HepG2 (cell line): Measurements from ENCODE around the gene TGM1. TPM values are rescaled to one million over a fixed set of nuclear protein-coding genes. Genes with fewer than 3 reads are reported as not detected.
A peak's percentile ranks its signal among the peaks of the same experiment; 100 is the strongest.

Source experiments
- FOXM1 ChIP-seq: sonication (generic); formaldehyde crosslinking; IDR thresholded peaks from 2 replicates; pipeline ENCODE4 v1.5.0; 2020; ENCODE audit warnings: missing genetic modification reagents
- GMEB2 ChIP-seq: IDR thresholded peaks from 2 replicates; pipeline ENCODE4 v1.6.1; 2016; ENCODE audit warnings: missing biosample characterization, missing genetic modification reagents, low read depth
- GTF3A ChIP-seq: sonication (generic); formaldehyde crosslinking; conservative IDR thresholded peaks from 2 replicates; pipeline ENCODE4 v1.4.0; 2020; ENCODE audit warnings: mild to moderate bottlenecking, missing genetic modification reagents
- IRF1 ChIP-seq: sonication (generic); formaldehyde crosslinking; IDR thresholded peaks from 2 replicates; pipeline ENCODE4 v1.4.0; 2020; ENCODE audit warnings: low read depth, mild to moderate bottlenecking, missing genetic modification reagents
- MXI1 ChIP-seq: IDR thresholded peaks from 3 replicates; pipeline ENCODE4 v1.6.1; 2012; ENCODE audit warnings: low read depth, low read length, inconsistent platforms, borderline replicate concordance
- PAF1 ChIP-seq: IDR thresholded peaks from 2 replicates; pipeline ENCODE4 v1.6.1; 2016; ENCODE audit warnings: missing genetic modification reagents, missing compliant biosample characterization
- POLR2AphosphoS5 ChIP-seq: IDR thresholded peaks from 2 replicates; pipeline ENCODE4 v1.6.1; 2012; ENCODE audit warnings: low read depth, low read length
- RARG ChIP-seq: sonication (generic); formaldehyde crosslinking; IDR thresholded peaks from 2 replicates; pipeline ENCODE4 v1.4.0; 2020; ENCODE audit warnings: low read depth, mild to moderate bottlenecking, missing genetic modification reagents
- SAP130 ChIP-seq: IDR thresholded peaks from 2 replicates; pipeline ENCODE4 v1.6.1; 2016; ENCODE audit warnings: low read depth
- SMYD3 ChIP-seq: sonication (generic); formaldehyde crosslinking; IDR thresholded peaks from 2 replicates; pipeline ENCODE4 v1.8.1; 2023; ENCODE audit warnings: mild to moderate bottlenecking, missing genetic modification reagents
- SNRNP70 ChIP-seq: fragments of 200-400 bp; formaldehyde crosslinking; IDR thresholded peaks from 2 replicates; pipeline ENCODE4 v1.6.1; 2017; ENCODE audit warnings: mild to moderate bottlenecking, low read depth, low read length, moderate library complexity
- SRSF1 ChIP-seq: fragments of 200-400 bp; formaldehyde crosslinking; optimal IDR thresholded peaks from 2 replicates; pipeline ENCODE3; 2017; ENCODE audit warnings: mild to moderate bottlenecking, low read depth, low read length, moderate library complexity
- TFAP4 ChIP-seq: sonication (generic); IDR thresholded peaks from 2 replicates; pipeline ENCODE4 v1.6.1; 2016; ENCODE audit warnings: low read depth, borderline replicate concordance
- ZBTB14 ChIP-seq: sonication (generic); formaldehyde crosslinking; IDR thresholded peaks from 2 replicates; pipeline ENCODE4 v1.4.0; 2020; ENCODE audit warnings: missing genetic modification reagents
- ZMAT5 ChIP-seq: sonication (generic); formaldehyde crosslinking; IDR thresholded peaks from 2 replicates; pipeline ENCODE4 v1.5.0; 2020; ENCODE audit warnings: mild to moderate bottlenecking, low read depth, missing genetic modification reagents, borderline replicate concordance
- ZMYM2 ChIP-seq: sonication (generic); formaldehyde crosslinking; IDR thresholded peaks from 2 replicates; pipeline ENCODE4 v1.8.0; 2022; ENCODE audit warnings: mild to moderate bottlenecking, missing genetic modification reagents
- ZNF33B ChIP-seq: sonication (generic); formaldehyde crosslinking; IDR thresholded peaks from 2 replicates; pipeline ENCODE4 v1.5.1; 2020; ENCODE audit warnings: mild to moderate bottlenecking, missing genetic modification reagents
- ZNF674 ChIP-seq: sonication (generic); formaldehyde crosslinking; IDR thresholded peaks from 2 replicates; pipeline ENCODE4 v1.5.0; 2020; ENCODE audit warnings: low read depth, mild to moderate bottlenecking, missing genetic modification reagents
- ZNF691 ChIP-seq: sonication (generic); formaldehyde crosslinking; IDR thresholded peaks from 2 replicates; pipeline ENCODE4 v1.4.0; 2020; ENCODE audit warnings: missing genetic modification reagents, low read depth, mild to moderate bottlenecking, borderline replicate concordance
- ZNF777 ChIP-seq: sonication (generic); formaldehyde crosslinking; IDR thresholded peaks from 2 replicates; pipeline ENCODE4 v1.4.0; 2020; ENCODE audit warnings: missing genetic modification reagents
- ZSCAN22 ChIP-seq: sonication (generic); formaldehyde crosslinking; IDR thresholded peaks from 2 replicates; pipeline ENCODE4 v1.4.0; 2020; ENCODE audit warnings: mild to moderate bottlenecking, missing genetic modification reagents
- ZZZ3 ChIP-seq: sonication (generic); formaldehyde crosslinking; IDR thresholded peaks from 2 replicates; pipeline ENCODE4 v1.4.0; 2020; ENCODE audit warnings: missing genetic modification reagents, mild to moderate bottlenecking, borderline replicate concordance
- polyA plus RNA-seq, 8 experiments: library from polyadenylated mRNA; depleted of rRNA in 3 of 8; stranded (reverse) in 7 of 8; unstranded in 1 of 8; fragments of >200 nt; fragmentation: Illumina TruSeq in 4 of 8; extraction: Trizol in 4 of 8; gene quantifications; 2 replicates each; pipeline versions ENCODE4 v1.2.1 to v1.2.3, GENCODE V29; 2011 to 2016; ENCODE audit warnings: low read depth in 4 of 8, missing spikeins in 1 of 8, mixed read lengths in 1 of 8; ENCODE audit not compliant: insufficient read depth in 1 of 8
- total RNA-seq, 5 experiments: library from RNA; depleted of rRNA; stranded (reverse); fragments of >200 nt; fragmentation: Illumina TruSeq; extraction: Trizol; gene quantifications; 2 replicates each; pipeline ENCODE4 v1.2.3, GENCODE V29; 2016; ENCODE audit warnings: low read depth in 1 of 5

The TGM1 gene
- total and polyA plus RNA-seq, 2 of the 13 experiments (the other 11 are each of a cell fraction or from before 2014, with no cell fraction given) = 3.2 to 10.6 TPM

GRCh38 chr14:24234095-24235005 is 28.6 kb downstream of the TGM1 start (continued):
- TF ChIP-seq GMEB2 (CRISPR knock-in tag) = no peak
- TF ChIP-seq TFAP4 = no peak
- no peak for TF ChIP-seq ZNF674 (CRISPR knock-in tag)
- TF ChIP-seq ZSCAN22 (CRISPR knock-in tag) = no peak
- TF ChIP-seq SNRNP70 = no peak
- 0 out of 2 replicates have a peak, but pooled peaks have one; percentile 17 for TF ChIP-seq POLR2AphosphoS5
- TF ChIP-seq SAP130 = no peak; the same call in 1 of the 2 replicates
- TF ChIP-seq SMYD3 (CRISPR knock-in tag) = no peak
- TF ChIP-seq RARG (CRISPR knock-in tag) = 0 out of 2 replicates have a peak, but pooled peaks have one; percentile 54
- TF ChIP-seq ZBTB14 (CRISPR knock-in tag) = no peak
- TF ChIP-seq ZMAT5 (CRISPR knock-in tag) = no peak
- TF ChIP-seq ZNF33B (CRISPR knock-in tag) = 0 out of 2 replicates have a peak, but pooled peaks have one; percentile 34
- TF ChIP-seq ZNF691 (CRISPR knock-in tag) = 0 out of 2 replicates have a peak, but pooled peaks have one; percentile 39
- TF ChIP-seq IRF1 (CRISPR knock-in tag) = no peak
- TF ChIP-seq FOXM1 (CRISPR knock-in tag) = no peak
- 0 out of 2 replicates have a peak, but pooled peaks have one; percentile 18 for TF ChIP-seq PAF1 (CRISPR knock-in tag)
- no peak for TF ChIP-seq MXI1
- no peak for TF ChIP-seq SRSF1
- TF ChIP-seq ZMYM2 (CRISPR knock-in tag) = no peak
- TF ChIP-seq ZZZ3 (CRISPR knock-in tag) = no peak
- 0 out of 2 replicates have a peak, but pooled peaks have one; percentile 50 for TF ChIP-seq GTF3A (CRISPR knock-in tag)
- no peak for TF ChIP-seq ZNF777 (CRISPR knock-in tag)
